A549 (cell line): ENCODE data around the gene TMIGD1. TPM values are rescaled to one million over a fixed set of nuclear protein-coding genes. Genes with fewer than 3 reads are reported as not detected.

ENCODE experiments used
- ATAC-seq, 2 experiments: fragments of 200-7000 bp in 1 of 2; fragments of >200 bp in 1 of 2; cut with Nextera tagmentation in 1 of 2; cut with Tn5 transposase in 1 of 2; 3 replicates each; pipeline versions ENCODE4 v1.8.0 to v1.9.1; 2018 to 2020; ENCODE audit warnings: mild to moderate bottlenecking in 1 of 2, moderate library complexity in 1 of 2
- CTCF ChIA-PET: fragments of 300-600 bp; sonication (Branson Sonifier 250); formaldehyde crosslinking; extraction: SDS; loops from one replicate; lab custom pipeline; 2021; ENCODE audit warnings: antibody characterized with exemption, inconsistent platforms; lab: Yijun Ruan, JAX
- POLR2A ChIA-PET: fragments of 350-600 bp; formaldehyde crosslinking; extraction: SDS; loops from one replicate; lab custom pipeline; 2021; ENCODE audit warnings: antibody characterized with exemption, inconsistent platforms; lab: Yijun Ruan, JAX
- DNase-seq, 2 experiments: peaks; one replicate each; pipeline versions ENCODE4 v3.0.0 to v3.0.0-alpha.2; 2011 to 2016; ENCODE audit warnings: low read depth in 1 of 2, low spot score in 1 of 2
- FAIRE-seq: peaks from 2 replicates; lab custom pipeline; 2011; peaks lifted over from hg19 to GRCh38; lab: Jason Lieb, UNC
- H3K27ac ChIP-seq, 2 experiments: fragments of >200 bp; sonication (Bioruptor Twin); formaldehyde crosslinking; 3 replicates each; pipeline ENCODE4 v1.5.1; 2016 to 2017
- H3K4me1 ChIP-seq: fragments of >200 bp; sonication (Bioruptor Twin); formaldehyde crosslinking; 3 replicates; pipeline ENCODE4 v1.6.1; 2016
- H3K4me2 ChIP-seq: fragments of >200 bp; sonication (Bioruptor Twin); formaldehyde crosslinking; 3 replicates; pipeline ENCODE4 v1.6.1; 2016
- H3K4me3 ChIP-seq: fragments of >200 bp; sonication (Bioruptor Twin); formaldehyde crosslinking; 3 replicates; pipeline ENCODE4 v1.5.1; 2016
- H3K9me3 ChIP-seq: fragments of >200 bp; sonication (Bioruptor Twin); formaldehyde crosslinking; 3 replicates; pipeline ENCODE4 v1.6.1; 2016
- BHLHE40 ChIP-seq: IDR thresholded peaks from 2 replicates; pipeline ENCODE4 v1.6.1; 2012; ENCODE audit warnings: low read depth, low read length, inconsistent platforms
- E2F6 ChIP-seq: IDR thresholded peaks from 2 replicates; pipeline ENCODE4 v1.6.1; 2012; ENCODE audit warnings: low read depth, borderline replicate concordance
- EHF ChIP-seq: fragments of 250-450 bp; sonication (Bioruptor Pico); IDR thresholded peaks from 2 replicates; pipeline ENCODE4 v1.5.0; 2020; ENCODE audit warnings: mild to moderate bottlenecking
- EP300 ChIP-seq, 2 experiments: fragments of >200 bp; sonication (Bioruptor Twin); formaldehyde crosslinking; IDR thresholded peaks; 2 replicates in 1 of 2; 3 replicates in 1 of 2; pipeline ENCODE4 v1.6.1; 2016 to 2017
- HEYL ChIP-seq: fragments of 250-450 bp; sonication (Bioruptor Pico); IDR thresholded peaks from 2 replicates; pipeline ENCODE4 v1.8.0; 2021; ENCODE audit warnings: mild to moderate bottlenecking, moderate library complexity
- MAFK ChIP-seq: fragments of 450-650 bp; IDR thresholded peaks from 2 replicates; pipeline ENCODE4 v1.6.1; 2014; ENCODE audit not compliant: partially characterized antibody
- NFE2L2 ChIP-seq: fragments of 150-350 bp; conservative IDR thresholded peaks from 2 replicates; pipeline ENCODE4 v1.6.1; 2014; ENCODE audit warnings: low read length
- PBX3 ChIP-seq: IDR thresholded peaks from 2 replicates; pipeline ENCODE4 v1.6.1; 2012
- RAD21 ChIP-seq, 2 experiments: fragments of >200 bp in 1 of 2; sonication (Bioruptor Twin) in 1 of 2; formaldehyde crosslinking in 1 of 2; IDR thresholded peaks in 1 of 2; conservative IDR thresholded peaks in 1 of 2; 2 replicates in 1 of 2; 3 replicates in 1 of 2; pipeline ENCODE4 v1.6.1; 2012 to 2018; ENCODE audit warnings: inconsistent platforms in 1 of 2
- RCOR1 ChIP-seq: fragments of 150-350 bp; IDR thresholded peaks from 2 replicates; pipeline ENCODE4 v1.6.1; 2014; ENCODE audit warnings: antibody characterized with exemption, low read length, low read depth
- REST ChIP-seq: fragments of 200-600 bp; sonication (generic); IDR thresholded peaks from 2 replicates; pipeline ENCODE4 v1.6.1; 2016; ENCODE audit warnings: antibody characterized with exemption, mild to moderate bottlenecking, moderate library complexity
- SMC3 ChIP-seq: fragments of >200 bp; sonication (Bioruptor Twin); formaldehyde crosslinking; IDR thresholded peaks from 3 replicates; pipeline ENCODE4 v1.6.1; 2018; ENCODE audit warnings: inconsistent platforms
- SREBF2 ChIP-seq: fragments of 450-650 bp; IDR thresholded peaks from 2 replicates; pipeline ENCODE4 v1.6.1; 2014; ENCODE audit warnings: mild to moderate bottlenecking, moderate library complexity
- ZNF302 ChIP-seq: fragments of 250-450 bp; sonication (Bioruptor Pico); IDR thresholded peaks from 2 replicates; pipeline ENCODE4 v1.9.0; 2021; ENCODE audit warnings: inconsistent platforms, mild to moderate bottlenecking, moderate library complexity
- WGBS: methylation state at CpG from one replicate; pipeline ENCODE4 v1.1.6; 2017; ENCODE audit errors: missing lambda C conversion rate; 5-methylcytosine and 5-hydroxymethylcytosine counted together
- polyA plus RNA-seq, 4 experiments: library from polyadenylated mRNA; depleted of rRNA in 3 of 4; stranded (reverse); fragments of >200 nt; fragmentation: RNase III in 1 of 4; extraction: RNeasy Plus Mini Kit Qiagen cat#74134 plus additional on column Dnase treatment in 1 of 4; gene quantifications; 2 replicates in 3 of 4; 3 replicates in 1 of 4; pipeline ENCODE4 v1.2.3, GENCODE V29; 2011 to 2017
- TF ChIP-seq, protein P1 (sequence below): fragments of >200 bp; sonication (Bioruptor Twin); formaldehyde crosslinking; IDR thresholded peaks from 2 replicates; pipeline ENCODE4 v1.6.1; 2016
- TF ChIP-seq, protein P2 (sequence below): fragments of >200 bp; sonication (Bioruptor Twin); formaldehyde crosslinking; IDR thresholded peaks from 3 replicates; pipeline ENCODE4 v1.5.1; 2016
- TF ChIP-seq, protein P3 (sequence below): fragments of 250-450 bp; sonication (Bioruptor Pico); IDR thresholded peaks from 2 replicates; pipeline ENCODE4 v1.5.0; 2021; ENCODE audit warnings: mild to moderate bottlenecking, moderate library complexity, borderline replicate concordance

The TMIGD1 gene
- polyA plus RNA-seq, 2 of the 4 experiments (the other 2 are of a cell fraction): not detected

DNA sequence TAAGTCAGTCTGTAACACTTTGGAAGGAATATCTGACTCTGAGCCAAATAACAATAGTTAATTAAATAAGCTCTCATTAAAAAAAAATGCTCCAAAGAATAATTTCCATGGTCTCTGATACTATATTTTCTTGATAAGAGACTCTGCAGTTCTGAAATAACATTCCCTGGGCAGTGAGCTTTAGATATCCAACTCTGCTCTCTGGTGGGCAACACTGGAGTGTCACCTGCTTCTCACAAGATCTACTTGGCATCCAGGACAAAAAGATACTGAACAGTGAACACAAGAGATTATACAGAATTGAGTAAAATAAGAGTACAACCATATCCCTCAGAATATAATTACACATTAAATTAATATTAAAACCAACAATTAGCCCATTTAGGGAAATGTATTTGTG is 55.8 kb downstream of the TMIGD1 start:
- Histone ChIP-seq H3K4me1 (no peaks in the 10 kb centered on the region), H3K4me3 (no peak overlapping the region), H3K4me2 (no peak overlapping the region), H3K9me3 (no peaks in the 10 kb centered on the region), H3K27ac (no peak overlapping the region)
- CTCF ChIA-PET: interaction anchor here (0.9 to 2.5 kb wide), 11 partner anchors 11 to 178 kb away, joined by 3 to 39 read pairs (median 5); no protein-coding TSS in a partner anchor
- TF ChIP-seq SMC3 (peak; percentile 69), REST (no peak), PBX3 (no peak), MAFK (no peak), RAD21 (conservative IDR thresholded peaks at IDR 0.05 in 1 of 2, IDR thresholded peaks at IDR 0.05 in 1 of 2) (peak; percentile 64 to 67)
- TF ChIP-seq, protein P1, sequence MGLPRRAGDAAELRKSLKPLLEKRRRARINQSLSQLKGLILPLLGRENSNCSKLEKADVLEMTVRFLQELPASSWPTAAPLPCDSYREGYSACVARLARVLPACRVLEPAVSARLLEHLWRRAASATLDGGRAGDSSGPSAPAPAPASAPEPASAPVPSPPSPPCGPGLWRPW: no peak
- TF ChIP-seq, protein P2, sequence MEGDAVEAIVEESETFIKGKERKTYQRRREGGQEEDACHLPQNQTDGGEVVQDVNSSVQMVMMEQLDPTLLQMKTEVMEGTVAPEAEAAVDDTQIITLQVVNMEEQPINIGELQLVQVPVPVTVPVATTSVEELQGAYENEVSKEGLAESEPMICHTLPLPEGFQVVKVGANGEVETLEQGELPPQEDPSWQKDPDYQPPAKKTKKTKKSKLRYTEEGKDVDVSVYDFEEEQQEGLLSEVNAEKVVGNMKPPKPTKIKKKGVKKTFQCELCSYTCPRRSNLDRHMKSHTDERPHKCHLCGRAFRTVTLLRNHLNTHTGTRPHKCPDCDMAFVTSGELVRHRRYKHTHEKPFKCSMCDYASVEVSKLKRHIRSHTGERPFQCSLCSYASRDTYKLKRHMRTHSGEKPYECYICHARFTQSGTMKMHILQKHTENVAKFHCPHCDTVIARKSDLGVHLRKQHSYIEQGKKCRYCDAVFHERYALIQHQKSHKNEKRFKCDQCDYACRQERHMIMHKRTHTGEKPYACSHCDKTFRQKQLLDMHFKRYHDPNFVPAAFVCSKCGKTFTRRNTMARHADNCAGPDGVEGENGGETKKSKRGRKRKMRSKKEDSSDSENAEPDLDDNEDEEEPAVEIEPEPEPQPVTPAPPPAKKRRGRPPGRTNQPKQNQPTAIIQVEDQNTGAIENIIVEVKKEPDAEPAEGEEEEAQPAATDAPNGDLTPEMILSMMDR: peak; percentile 56
- TF ChIP-seq, protein P3, sequence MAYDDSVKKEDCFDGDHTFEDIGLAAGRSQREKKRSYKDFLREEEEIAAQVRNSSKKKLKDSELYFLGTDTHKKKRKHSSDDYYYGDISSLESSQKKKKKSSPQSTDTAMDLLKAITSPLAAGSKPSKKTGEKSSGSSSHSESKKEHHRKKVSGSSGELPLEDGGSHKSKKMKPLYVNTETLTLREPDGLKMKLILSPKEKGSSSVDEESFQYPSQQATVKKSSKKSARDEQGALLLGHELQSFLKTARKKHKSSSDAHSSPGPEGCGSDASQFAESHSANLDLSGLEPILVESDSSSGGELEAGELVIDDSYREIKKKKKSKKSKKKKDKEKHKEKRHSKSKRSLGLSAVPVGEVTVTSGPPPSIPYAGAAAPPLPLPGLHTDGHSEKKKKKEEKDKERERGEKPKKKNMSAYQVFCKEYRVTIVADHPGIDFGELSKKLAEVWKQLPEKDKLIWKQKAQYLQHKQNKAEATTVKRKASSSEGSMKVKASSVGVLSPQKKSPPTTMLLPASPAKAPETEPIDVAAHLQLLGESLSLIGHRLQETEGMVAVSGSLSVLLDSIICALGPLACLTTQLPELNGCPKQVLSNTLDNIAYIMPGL: no peak
- DNase-seq (peak; percentile 31 to 65), FAIRE-seq (peak; percentile 94), ATAC-seq (peak; percentile 84 to 85)
- POLR2A ChIA-PET: interaction anchor here (1.0 kb wide), 1 partner anchor 161 kb away, joined by 3 read pairs; the partner anchor contains the start of gene NSRP1

- FAIRE-seq (no peak), ATAC-seq (no peak), DNase-seq (no peak)
- Histone ChIP-seq H3K4me2 (no peak overlapping the region), H3K27ac (no peak overlapping the region), H3K4me1 (peaks cover 13% of the 10 kb centered on the region), H3K9me3 (no peaks in the 10 kb centered on the region), H3K4me3 (no peak overlapping the region)
- 91% methylated on average over 2 of the region's 2 CpGs for WGBS
- TF ChIP-seq HEYL (CRISPR knock-in tag) (no peak), RCOR1 (no peak), NFE2L2 (no peak), ZNF302 (CRISPR knock-in tag) (no peak), PBX3 (no peak), SREBF2 (no peak), EHF (CRISPR knock-in tag) (no peak), E2F6 (no peak), EP300 (IDR thresholded peaks at IDR 0.05) (no peak), BHLHE40 (no peak)
- TF ChIP-seq, protein P1: no peak
- ChIA-PET POLR2A (no interaction called here), CTCF (no interaction called here)
Measured at GRCh38 chr17:30275911-30276310, 57.9 kb downstream of the TMIGD1 start.
